Stimulated activated CD4-positive, alpha-beta T cell treated with anti-CD3 and anti-CD28 coated beads, Interleukin-1b, Interleukin-23, amount 100 ng/mL, for 1 hour (primary cell): ENCODE results near the gene RNF208.
"Not testable (repeated sequence)": the region's sequence is repeated elsewhere in the genome, so short reads cannot be mapped to it uniquely, and the experiment has no call there.

Source experiments
- DNase-seq, 2 donors: peaks; one replicate each; pipeline ENCODE4 v3.0.0-alpha.2; 2020; ENCODE audit warnings: low read depth in 2 of 2

The RNF208 gene

GRCh38 chr9:137222190-137223077 is at the start of gene RNF208:
TSS of gene RNF208 (minus strand) at chr9:137222240. CDS start at chr9:137221212, 1,028 bp downstream.
- DNase-seq, result no peak

DNA sequence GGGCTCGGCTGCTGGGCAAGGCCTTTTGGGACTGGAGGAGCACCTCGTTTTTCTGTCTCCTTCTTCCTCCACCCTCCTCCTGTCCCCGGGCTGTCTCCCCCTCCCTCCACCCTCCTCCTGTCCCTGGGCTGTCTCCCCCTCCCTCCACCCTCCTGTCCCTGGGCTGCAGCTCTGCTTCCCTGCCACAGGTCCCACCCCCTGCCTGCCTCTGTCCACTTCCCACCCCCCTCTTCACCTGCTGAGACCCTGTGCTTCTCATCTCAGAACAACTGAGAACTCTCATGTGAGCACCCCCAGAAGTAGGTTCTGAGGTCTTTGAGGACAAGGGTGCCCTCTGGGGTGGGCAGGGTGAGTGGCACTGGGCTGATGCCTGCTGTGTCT is 49.6 kb upstream of the RNF208 start:
- DNase-seq, result no peak

DNA sequence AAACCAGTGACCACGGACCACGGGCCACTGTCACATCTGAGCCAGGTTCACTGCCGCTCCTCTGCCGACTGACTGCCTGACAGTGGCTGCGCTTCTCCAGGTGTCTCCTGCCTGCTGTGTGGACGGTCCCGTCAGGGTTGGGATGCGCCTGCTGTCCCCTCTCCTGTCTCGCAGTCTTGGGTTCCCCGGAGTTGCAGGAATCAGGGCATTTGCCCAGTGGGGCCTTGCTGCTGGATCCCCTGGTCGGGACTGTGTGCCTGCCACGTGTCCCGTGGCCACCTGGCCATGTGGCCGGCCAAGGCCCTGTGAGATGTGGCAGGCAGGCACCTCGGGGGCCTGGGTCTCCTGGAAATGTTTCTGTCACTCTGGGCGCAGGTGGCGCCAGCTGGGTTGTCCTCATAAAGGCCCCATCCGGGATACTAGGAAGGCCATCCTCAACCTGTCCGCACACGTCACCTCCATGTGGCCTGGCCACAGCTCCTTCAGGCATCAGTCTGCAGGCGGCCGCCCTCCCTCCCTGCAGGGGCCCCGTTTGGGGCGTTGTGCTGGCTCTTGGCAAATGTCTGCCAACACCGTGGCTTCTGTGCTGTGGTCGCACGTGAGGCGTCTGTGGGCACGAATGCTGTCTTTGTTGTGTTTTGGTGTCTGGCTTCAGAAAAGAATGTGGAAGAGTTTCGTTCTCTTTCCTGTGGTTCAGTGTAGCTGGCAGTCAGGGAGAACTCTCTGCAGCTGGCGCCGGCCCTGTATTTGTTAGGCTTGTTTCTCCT is 49.1 kb upstream of the RNF208 start:
- DNase-seq, result no peak

GRCh38 chr9:137269231-137269772 is 47.3 kb upstream of the RNF208 start:
- DNase-seq, result no peak

DNA sequence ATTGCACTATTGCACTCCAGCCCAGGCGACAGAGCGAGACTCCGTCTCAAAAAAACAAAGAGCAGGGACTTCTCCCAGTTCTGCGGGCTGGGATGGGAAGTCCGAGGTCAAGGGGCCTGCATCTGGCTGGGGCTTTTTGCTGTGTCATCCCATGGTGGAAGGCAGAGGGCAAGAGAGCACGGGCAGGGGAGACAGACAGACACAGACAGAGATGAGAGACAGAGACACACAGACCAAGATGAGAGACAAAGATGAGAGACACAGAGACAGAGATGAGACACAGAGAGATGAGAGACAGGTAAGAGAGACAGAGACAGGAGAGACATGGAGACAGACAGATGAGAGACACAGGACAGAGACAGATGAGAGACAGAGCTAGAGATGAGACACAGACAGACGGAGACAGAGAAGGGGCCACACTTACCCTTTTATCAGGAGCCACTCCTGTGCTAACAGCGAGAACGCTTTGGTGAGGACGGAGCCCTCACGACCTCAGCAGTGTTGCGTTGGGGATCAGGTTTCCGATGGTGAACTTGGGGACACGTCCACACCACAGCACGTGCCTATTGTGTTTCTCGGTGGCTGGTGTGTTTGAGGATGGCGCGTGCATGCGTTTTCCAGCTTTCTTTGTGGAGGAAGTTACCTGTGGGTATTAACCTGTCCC is 46.6 kb upstream of the RNF208 start:
- DNase-seq, result no peak

GRCh38 chr9:137267933-137268355 is 45.9 kb upstream of the RNF208 start:
- no peak for DNase-seq

DNA sequence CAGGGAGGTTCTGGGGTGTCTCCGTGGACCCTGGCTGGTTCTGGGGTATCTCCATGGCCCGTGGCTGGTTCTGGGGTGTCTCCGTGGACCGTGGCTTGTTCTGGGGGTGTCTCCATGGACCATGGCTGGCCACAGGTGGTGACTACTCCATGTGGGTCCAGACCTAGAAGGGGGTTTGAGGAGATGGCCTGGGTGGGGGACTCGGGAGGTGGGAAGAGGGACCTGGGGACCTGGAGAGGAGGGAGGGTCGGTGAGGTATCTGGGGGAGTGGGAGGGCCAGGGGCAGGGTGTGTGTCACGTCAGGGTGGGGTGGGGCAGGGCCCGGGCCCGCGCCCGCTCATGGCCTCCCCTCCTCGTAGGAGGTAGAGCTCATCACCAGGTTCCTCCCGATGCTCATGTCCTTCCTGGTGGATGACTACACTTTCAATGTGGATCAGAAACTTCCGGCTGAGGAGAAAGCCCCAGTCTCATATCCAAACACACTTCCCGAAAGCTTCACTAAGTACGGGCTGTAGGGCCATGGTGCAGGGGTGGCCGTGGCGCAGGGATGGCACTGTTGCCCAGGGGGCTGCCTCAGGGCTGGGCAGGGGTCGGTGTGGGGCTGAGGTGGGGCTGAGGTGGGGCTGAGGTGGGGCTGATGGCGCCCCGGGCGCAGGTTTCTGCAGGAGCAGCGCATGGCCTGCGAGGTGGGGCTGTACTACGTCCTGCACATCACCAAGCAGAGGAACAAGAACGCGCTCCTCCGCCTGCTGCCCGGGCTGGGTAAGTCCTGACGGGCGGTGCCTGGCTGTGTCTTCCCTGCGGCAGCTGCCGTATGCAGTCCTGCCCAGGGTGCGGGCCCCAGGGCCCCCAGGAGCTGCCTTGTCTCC is 44.8 kb upstream of the RNF208 start:
- DNase-seq, result no peak

DNA sequence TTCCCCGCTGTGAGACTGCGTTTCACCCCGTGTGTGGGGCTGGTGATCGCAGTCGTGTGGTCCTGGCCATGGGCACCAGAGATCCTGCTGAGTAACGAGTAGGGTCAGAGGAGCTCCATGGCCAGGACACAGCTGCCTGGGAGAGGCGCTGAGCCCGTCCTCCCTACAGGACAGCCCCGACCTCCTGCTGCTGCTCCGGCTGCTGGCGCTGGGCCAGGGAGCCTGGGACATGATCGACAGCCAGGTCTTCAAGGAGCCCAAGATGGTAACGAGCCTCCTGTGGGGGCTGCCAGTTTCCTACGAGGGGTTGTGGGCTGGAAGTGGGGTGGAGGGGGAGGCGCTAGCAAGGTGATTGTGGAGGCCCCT is 44.1 kb upstream of the RNF208 start:
- no peak for DNase-seq

DNA sequence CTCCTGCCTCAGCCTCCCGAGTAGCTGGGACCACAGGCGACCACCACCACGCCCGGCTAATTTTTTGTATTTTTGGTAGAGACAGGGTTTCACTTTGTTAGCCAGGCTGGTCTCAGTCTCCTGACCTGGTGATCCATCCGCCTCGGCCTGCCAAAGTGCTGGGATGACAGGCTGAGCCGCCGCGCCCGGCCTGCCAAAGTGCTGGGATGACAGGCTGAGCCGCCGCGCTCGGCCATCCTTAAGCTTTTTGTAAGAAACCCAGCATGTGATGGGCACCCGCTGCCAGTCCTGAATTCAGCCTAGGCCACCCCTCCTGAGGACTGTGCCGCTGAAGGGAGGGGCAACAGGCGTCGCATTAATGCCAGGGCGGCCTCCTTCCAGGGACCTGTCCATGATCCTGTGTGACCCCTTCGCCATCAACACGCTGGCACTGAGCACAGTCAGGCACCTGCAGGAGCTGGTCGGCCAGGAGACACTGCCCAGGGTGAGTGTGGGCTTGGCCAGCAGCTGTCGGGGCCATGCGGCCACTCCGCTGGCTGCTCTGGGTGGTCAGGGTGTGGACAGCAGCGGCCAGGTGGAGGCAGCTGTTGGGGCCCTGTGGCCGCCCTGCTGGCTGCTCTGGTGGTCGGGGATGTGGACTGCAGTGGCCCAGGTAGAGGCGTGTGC is 43.6 kb upstream of the RNF208 start:
- no peak for DNase-seq

DNA sequence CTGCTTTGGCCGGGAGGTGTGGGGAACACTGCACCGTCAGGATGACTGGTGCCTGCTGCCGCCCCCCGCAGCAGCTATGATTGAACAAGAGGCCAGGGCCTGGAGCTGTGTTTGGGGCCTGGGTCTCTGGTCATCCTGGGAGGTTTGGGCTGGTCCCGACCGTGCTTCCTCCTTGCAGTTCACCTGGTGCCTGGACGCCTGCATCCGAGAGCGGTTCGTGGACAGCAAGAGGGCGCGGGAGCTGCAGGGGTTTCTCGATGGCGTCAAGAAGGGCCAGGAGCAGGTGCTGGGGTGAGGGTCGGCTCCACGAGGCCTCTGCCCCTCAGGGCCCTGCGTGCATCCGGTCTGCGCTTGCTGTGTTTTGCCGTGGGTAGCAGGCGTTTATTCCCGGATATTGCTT is 42.0 kb upstream of the RNF208 start:
- no peak for DNase-seq

GRCh38 chr9:137263506-137263905 is 41.5 kb upstream of the RNF208 start:
- no peak for DNase-seq

- no peak for DNase-seq
Observed at GRCh38 chr9:137262909-137263285, 40.9 kb upstream of the RNF208 start.

- DNase-seq, result not testable (repeated sequence)
Observed at GRCh38 chr9:137262173-137262908, 40.3 kb upstream of the RNF208 start.

DNA sequence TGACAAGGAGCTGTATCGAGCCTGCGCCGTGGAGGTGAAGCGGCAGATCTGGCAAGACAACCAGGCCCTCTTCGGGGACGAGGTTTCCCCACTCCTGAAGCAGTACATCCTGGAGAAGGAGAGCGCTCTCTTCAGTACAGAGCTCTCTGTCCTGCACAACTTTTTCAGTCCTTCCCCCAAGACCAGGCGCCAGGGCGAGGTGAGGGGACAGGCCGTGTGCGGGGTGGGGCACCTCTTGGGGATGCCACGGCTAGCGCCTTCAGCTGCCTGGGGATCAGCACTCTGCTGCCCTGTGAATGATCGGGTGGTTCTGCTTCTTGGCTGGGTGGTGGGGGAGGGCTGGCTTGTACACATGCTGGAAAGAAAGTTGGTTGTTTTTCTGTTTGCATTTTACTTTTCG is 34.8 kb upstream of the RNF208 start:
- DNase-seq, result no peak

- no peak for DNase-seq
Observed at GRCh38 chr9:137256362-137256761, 34.3 kb upstream of the RNF208 start.

DNA sequence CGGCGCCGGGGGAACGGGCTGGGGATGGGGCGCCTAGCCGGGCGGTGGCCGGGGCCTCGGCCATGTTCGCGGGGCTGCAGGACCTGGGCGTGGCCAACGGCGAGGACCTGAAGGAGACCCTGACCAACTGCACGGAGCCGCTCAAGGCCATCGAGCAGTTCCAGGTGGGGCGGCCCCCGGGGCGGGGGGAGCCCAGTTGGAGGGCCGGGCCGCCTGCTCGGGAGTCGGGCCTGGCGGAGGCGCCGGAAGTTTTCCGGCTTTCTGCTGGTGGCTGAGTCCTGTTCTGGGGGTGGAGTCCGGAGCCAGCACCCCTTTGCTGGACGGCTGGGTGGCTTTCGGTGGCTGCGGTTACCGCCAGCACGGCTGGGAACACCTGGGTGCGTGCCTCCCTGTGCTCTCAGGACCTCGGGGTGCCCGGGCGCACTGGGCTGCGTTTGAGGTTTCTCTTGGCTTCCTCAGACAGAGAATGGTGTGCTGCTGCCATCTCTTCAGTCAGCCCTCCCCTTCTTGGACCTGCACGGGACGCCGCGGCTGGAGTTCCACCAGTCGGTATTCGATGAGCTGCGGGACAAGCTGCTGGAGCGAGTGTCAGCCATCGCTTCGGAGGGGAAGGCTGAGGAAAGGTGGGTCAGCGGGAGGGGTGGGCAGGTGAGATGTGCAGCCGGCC is 33.5 kb upstream of the RNF208 start:
- DNase-seq, result no peak

GRCh38 chr9:137254624-137255447 is 32.8 kb upstream of the RNF208 start, which contains the start of gene NELFB:
TSS of gene NELFB (plus strand) at chr9:137255327.
- peak; percentile 95 to 98 for DNase-seq
